Naive thymus-derived CD4-positive, alpha-beta T cell (primary cell): ENCODE measurements around the gene MGLL. TPM values are rescaled to one million over a fixed set of nuclear protein-coding genes. Genes with fewer than 3 reads are reported as not detected.

Experiments
- ATAC-seq: fragments of 150-1000 bp; cut with Tn5 transposase; 2 replicates; pipeline ENCODE4 v1.10.0; 2021; ENCODE audit warnings: mild to moderate bottlenecking, moderate library complexity
- CTCF ChIA-PET: fragments of 350-600 bp; sonication (Branson Sonifier 250); formaldehyde crosslinking; loops from one replicate; lab custom pipeline; 2021; ENCODE audit warnings: antibody characterized with exemption; lab: Charles Lee
- POLR2A ChIA-PET: fragments of 350-600 bp; sonication (Branson Sonifier 250); formaldehyde crosslinking; loops from one replicate; lab custom pipeline; 2021; ENCODE audit warnings: antibody characterized with exemption, inconsistent platforms; lab: Charles Lee
- DNase-seq, 9 donors: peaks; one replicate each; pipeline versions ENCODE4 v3.0.0 to v3.0.0-alpha.2; 2020 to 2022; ENCODE audit warnings: mixed read lengths in 1 of 9
- H3K27ac ChIP-seq: one replicate; pipeline ENCODE4 v1.7.0; 2013; ENCODE audit warnings: mild to moderate bottlenecking, low read depth, low read length, moderate library complexity
- H3K27me3 ChIP-seq, 2 donors: one replicate each; pipeline ENCODE4 v1.7.0; 2013; ENCODE audit warnings: low read length in 2 of 2, mild to moderate bottlenecking in 2 of 2, moderate library complexity in 2 of 2; ENCODE audit not compliant: control insufficient read depth in 2 of 2, insufficient read depth in 2 of 2
- H3K36me3 ChIP-seq, 3 experiments: 1 replicate in 2 of 3; 2 replicates in 1 of 3; pipeline ENCODE4 v1.7.0; 2013; ENCODE audit warnings: low read length in 3 of 3, mild to moderate bottlenecking in 3 of 3, moderate library complexity in 1 of 3; ENCODE audit not compliant: insufficient read depth in 3 of 3, control insufficient read depth in 2 of 3
- H3K4me1 ChIP-seq, 2 donors: one replicate each; pipeline ENCODE4 v1.7.0; 2013; ENCODE audit warnings: low read length in 2 of 2, mild to moderate bottlenecking in 2 of 2, moderate library complexity in 1 of 2; ENCODE audit not compliant: control insufficient read depth in 2 of 2, insufficient read depth in 2 of 2
- H3K4me3 ChIP-seq: 2 replicates; pipeline ENCODE4 v1.7.0; 2013; ENCODE audit warnings: mild to moderate bottlenecking, low read length
- H3K9me3 ChIP-seq, 3 experiments: 1 replicate in 2 of 3; 2 replicates in 1 of 3; pipeline ENCODE4 v1.7.0; 2013; ENCODE audit warnings: low read length in 3 of 3; ENCODE audit not compliant: control insufficient read depth in 2 of 3
- H3K27ac Mint-ChIP-seq, 9 donors: one replicate each; pipeline ENCODE4 v1.8.0; 2020 to 2022; ENCODE audit warnings: mixed read lengths in 9 of 9, mild to moderate bottlenecking in 8 of 9, moderate library complexity in 5 of 9, inconsistent platforms in 2 of 9
- H3K27me3 Mint-ChIP-seq, 5 donors: one replicate each; pipeline ENCODE4 v1.8.0; 2021 to 2022; ENCODE audit warnings: mixed read lengths in 5 of 5, mild to moderate bottlenecking in 1 of 5
- H3K36me3 Mint-ChIP-seq, 5 donors: one replicate each; pipeline ENCODE4 v1.8.0; 2020 to 2022; ENCODE audit warnings: mixed read lengths in 5 of 5, mild to moderate bottlenecking in 3 of 5, inconsistent platforms in 1 of 5
- H3K4me1 Mint-ChIP-seq, 7 donors: one replicate each; pipeline ENCODE4 v1.8.0; 2020 to 2022; ENCODE audit warnings: mixed read lengths in 7 of 7, mild to moderate bottlenecking in 3 of 7, inconsistent platforms in 1 of 7
- H3K4me3 Mint-ChIP-seq, 10 donors: one replicate each; pipeline ENCODE4 v1.8.0; 2020 to 2022; ENCODE audit warnings: mild to moderate bottlenecking in 10 of 10, mixed read lengths in 10 of 10, moderate library complexity in 6 of 10, inconsistent platforms in 2 of 10
- H3K9me3 Mint-ChIP-seq, 11 donors: one replicate each; pipeline ENCODE4 v1.8.0; 2020 to 2022; ENCODE audit warnings: mixed read lengths in 11 of 11, mild to moderate bottlenecking in 4 of 11, inconsistent platforms in 1 of 11, moderate library complexity in 1 of 11
- intact Hi-C, 2 donors: fragments of 100-400 bp; cut with micrococcal nuclease; formaldehyde crosslinking; loops; one replicate each; pipeline ENCODE4 v1.15.1; 2023
- polyA plus RNA-seq, 2 donors: library from polyadenylated mRNA; unstranded; fragments of 300-500 nt; fragmentation: Illumina TruSeq; gene quantifications; one replicate each; pipeline ENCODE4 v1.2.3, GENCODE V29; 2021
- total RNA-seq, 6 experiments: library from RNA in 5 of 6; stranded (reverse) in 5 of 6; gene quantifications; 1 replicate in 5 of 6; 2 replicates in 1 of 6; pipeline ENCODE4 v1.2.3 and lab custom pipeline; 2021 to 2026

The MGLL gene
- total and polyA plus RNA-seq, 7 experiments from 2014 or later = 1.0 to 6.0 (median 2.1) TPM; not detected in 2

- intact Hi-C loops = no loop called here
- Mint-ChIP-seq H3K36me3 (no peaks in the 10 kb centered on the region), H3K27me3 (peaks cover 13 to 53% (median 32%) of the 10 kb centered on the region in 5 donors), H3K4me3 (no peak overlapping the region), H3K9me3 (peaks cover 0 to 6% (median 0%) of the 10 kb centered on the region in 11 donors), H3K4me1 (no peaks in the 10 kb centered on the region), H3K27ac (no peak overlapping the region)
- no peaks in the 10 kb centered on the region for H3K36me3 ChIP-seq
- DNase-seq (no peak), ATAC-seq (no peak)
- H3K9me3 ChIP-seq = no peaks in the 10 kb centered on the region
- H3K4me1 ChIP-seq = no peaks in the 10 kb centered on the region
- H3K27ac ChIP-seq = no peak overlapping the region
- H3K27me3 ChIP-seq = no peaks in the 10 kb centered on the region
- CTCF ChIA-PET = no interaction called here
- POLR2A ChIA-PET = no interaction called here
- H3K4me3 ChIP-seq = no peak overlapping the region
Observed at GRCh38 chr3:127815641-127816605, 6.4 kb downstream of the MGLL start.

DNA sequence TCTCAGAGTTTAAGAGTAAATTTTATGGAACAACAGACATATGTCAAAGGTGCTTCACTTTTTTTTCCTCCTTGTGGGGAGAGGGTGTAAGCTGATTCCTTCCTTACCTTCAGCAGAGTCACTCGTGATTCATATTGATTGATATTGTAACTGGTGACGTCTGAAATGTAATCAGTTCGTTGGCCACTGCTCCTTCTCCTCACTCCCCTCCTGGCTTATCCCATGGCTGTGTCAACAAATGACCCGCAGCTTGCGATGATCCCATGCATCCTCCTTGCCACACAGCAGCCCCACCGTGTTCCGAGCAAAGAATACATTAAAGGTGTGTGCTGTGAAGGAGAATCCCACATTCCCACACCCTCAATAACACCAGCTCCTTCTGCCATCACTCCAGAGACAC, 7.3 kb downstream of the MGLL start:
- ChIA-PET POLR2A (no interaction called here), CTCF (no interaction called here)
- no peak for ATAC-seq
- H3K27ac ChIP-seq = no peak overlapping the region
- no peaks in the 10 kb centered on the region for H3K4me1 ChIP-seq
- intact Hi-C loops = no loop called here
- no peaks in the 10 kb centered on the region for H3K9me3 ChIP-seq
- DNase-seq = no peak
- no peaks in the 10 kb centered on the region for H3K27me3 ChIP-seq
- no peak overlapping the region for H3K27ac Mint-ChIP-seq
- H3K4me3 Mint-ChIP-seq = no peak overlapping the region
- H3K9me3 Mint-ChIP-seq = peaks cover 0 to 6% (median 0%) of the 10 kb centered on the region in 11 donors
- H3K36me3 ChIP-seq = no peaks in the 10 kb centered on the region
- no peak overlapping the region for H3K4me3 ChIP-seq
- H3K4me1 Mint-ChIP-seq = no peaks in the 10 kb centered on the region
- no peaks in the 10 kb centered on the region for H3K36me3 Mint-ChIP-seq
- peaks cover 3 to 44% (median 30%) of the 10 kb centered on the region in 5 donors for H3K27me3 Mint-ChIP-seq

DNA sequence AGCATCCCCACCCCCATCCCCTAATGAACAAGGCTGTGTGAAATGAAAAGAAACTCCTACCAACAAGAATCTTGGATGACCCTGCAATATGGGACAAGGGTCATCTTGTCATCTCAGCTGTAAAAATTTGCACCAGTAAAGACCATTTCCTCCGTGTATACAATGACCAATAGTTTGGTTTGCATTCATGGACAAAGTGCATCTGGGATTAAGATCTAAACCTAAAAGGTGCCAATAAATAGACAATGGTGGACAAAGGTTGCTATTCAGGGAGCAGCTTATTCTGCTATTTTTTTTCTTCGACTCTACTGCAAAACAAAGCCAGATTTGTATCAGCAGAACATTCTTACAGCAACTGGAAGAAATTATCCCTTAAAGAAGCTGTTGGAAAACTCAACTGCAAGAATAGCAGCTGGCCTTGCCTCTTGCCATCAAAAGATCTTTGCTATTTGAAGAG, 8.0 kb downstream of the MGLL start:
- Mint-ChIP-seq H3K4me3 (no peak overlapping the region), H3K4me1 (no peaks in the 10 kb centered on the region), H3K9me3 (peaks cover 0 to 6% (median 0%) of the 10 kb centered on the region in 11 donors), H3K27me3 (peaks cover 0 to 38% (median 25%) of the 10 kb centered on the region in 5 donors), H3K27ac (no peak overlapping the region), H3K36me3 (no peaks in the 10 kb centered on the region)
- Histone ChIP-seq H3K27ac (no peak overlapping the region), H3K4me1 (no peaks in the 10 kb centered on the region), H3K4me3 (no peak overlapping the region), H3K36me3 (no peaks in the 10 kb centered on the region), H3K27me3 (no peaks in the 10 kb centered on the region), H3K9me3 (no peaks in the 10 kb centered on the region)
- no peak for ATAC-seq
- ChIA-PET POLR2A (no interaction called here), CTCF (no interaction called here)
- intact Hi-C loops = no loop called here
- no peak for DNase-seq

DNA sequence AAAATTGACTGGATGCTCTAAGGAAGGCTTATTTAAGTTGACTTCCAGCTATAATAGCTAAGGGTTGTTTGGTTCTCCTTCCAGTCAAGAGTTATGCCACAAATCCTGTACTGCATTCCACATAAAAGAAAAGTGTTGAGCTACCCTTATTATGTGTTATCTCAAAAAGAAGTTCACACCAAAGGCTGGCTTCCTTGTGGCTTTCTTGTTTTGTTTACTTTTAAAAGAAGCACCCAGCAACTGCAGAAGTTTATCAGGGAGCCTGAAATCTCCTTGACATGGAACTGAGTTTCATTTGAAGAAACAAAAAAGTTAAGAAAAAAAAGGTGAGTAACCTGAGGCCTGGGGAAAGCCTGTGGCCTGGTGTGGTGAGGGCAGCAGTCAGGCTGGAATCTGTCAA, 10.2 kb downstream of the MGLL start:
- no peak overlapping the region for H3K27ac ChIP-seq
- no peaks in the 10 kb centered on the region for H3K36me3 ChIP-seq
- intact Hi-C loops = no loop called here
- Mint-ChIP-seq H3K27ac (no peak overlapping the region), H3K4me3 (no peak overlapping the region), H3K36me3 (no peaks in the 10 kb centered on the region), H3K27me3 (peaks cover 0 to 38% (median 25%) of the 10 kb centered on the region in 5 donors), H3K9me3 (peaks cover 0 to 14% (median 0%) of the 10 kb centered on the region in 11 donors), H3K4me1 (peaks cover 0 to 5% (median 3%) of the 10 kb centered on the region in 7 donors)
- H3K4me3 ChIP-seq = no peak overlapping the region
- H3K9me3 ChIP-seq = no peaks in the 10 kb centered on the region
- no peaks in the 10 kb centered on the region for H3K4me1 ChIP-seq
- no peaks in the 10 kb centered on the region for H3K27me3 ChIP-seq
- no peak for DNase-seq
- no peak for ATAC-seq
- CTCF ChIA-PET = no interaction called here
- POLR2A ChIA-PET = no interaction called here

DNA sequence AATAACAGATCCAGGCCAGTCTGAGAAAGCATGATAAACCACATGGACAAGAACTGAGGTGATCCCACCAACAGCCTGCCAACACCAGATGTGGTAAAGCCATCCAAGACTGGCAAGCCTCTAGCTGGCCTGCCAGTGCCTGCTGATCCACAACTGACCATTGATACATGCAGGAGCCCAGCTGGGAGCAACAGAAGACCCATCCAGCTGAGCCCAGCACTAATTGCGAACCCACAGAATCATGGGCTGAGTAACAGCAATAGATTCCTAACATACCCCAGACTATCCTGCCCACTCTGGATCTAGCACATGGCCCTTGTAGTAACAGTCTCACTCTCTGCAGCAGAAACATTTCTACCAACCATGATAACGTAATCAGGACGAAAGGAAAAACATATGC, 10.6 kb downstream of the MGLL start:
- H3K9me3 ChIP-seq = no peaks in the 10 kb centered on the region
- H3K4me3 ChIP-seq = no peak overlapping the region
- ATAC-seq (no peak), DNase-seq (no peak)
- Mint-ChIP-seq H3K36me3 (no peaks in the 10 kb centered on the region), H3K27me3 (peaks cover 0 to 35% (median 25%) of the 10 kb centered on the region in 5 donors), H3K4me1 (peaks cover 0 to 7% (median 5%) of the 10 kb centered on the region in 7 donors), H3K9me3 (peaks cover 0 to 14% (median 0%) of the 10 kb centered on the region in 11 donors), H3K27ac (no peak overlapping the region), H3K4me3 (no peak overlapping the region)
- intact Hi-C loops = no loop called here
- ChIA-PET CTCF (no interaction called here), POLR2A (no interaction called here)
- no peak overlapping the region for H3K27ac ChIP-seq
- no peaks in the 10 kb centered on the region for H3K27me3 ChIP-seq
- H3K4me1 ChIP-seq = no peaks in the 10 kb centered on the region
- H3K36me3 ChIP-seq = no peaks in the 10 kb centered on the region

DNA sequence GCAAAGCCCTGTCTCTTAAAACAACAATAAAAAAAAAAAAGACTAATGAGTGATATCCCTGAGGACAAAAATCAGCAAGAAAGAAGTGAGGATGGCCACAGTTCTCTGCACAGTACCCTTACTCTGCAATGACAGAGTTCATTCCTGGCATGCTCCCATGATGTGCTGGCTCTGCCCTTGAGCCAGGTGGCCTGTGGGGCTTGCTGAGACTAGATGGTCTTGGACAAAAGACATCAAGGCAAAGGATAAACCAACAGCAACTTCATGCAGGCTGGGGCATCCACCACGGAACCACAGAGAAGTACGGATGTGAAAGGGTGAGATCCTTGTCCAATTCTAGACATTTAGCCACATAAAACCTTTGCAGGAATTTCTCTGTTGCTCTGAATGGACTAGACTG, 12.7 kb downstream of the MGLL start:
- intact Hi-C loops = no loop called here
- no peaks in the 10 kb centered on the region for H3K4me1 ChIP-seq
- Mint-ChIP-seq H3K27me3 (peaks cover 0 to 25% (median 14%) of the 10 kb centered on the region in 5 donors), H3K4me1 (peaks cover 0 to 8% (median 5%) of the 10 kb centered on the region in 7 donors), H3K4me3 (no peak overlapping the region), H3K9me3 (peaks cover 0 to 16% (median 0%) of the 10 kb centered on the region in 11 donors), H3K27ac (no peak overlapping the region), H3K36me3 (no peaks in the 10 kb centered on the region)
- no peak overlapping the region for H3K27ac ChIP-seq
- no peaks in the 10 kb centered on the region for H3K36me3 ChIP-seq
- DNase-seq (no peak), ATAC-seq (no peak)
- H3K9me3 ChIP-seq = no peaks in the 10 kb centered on the region
- H3K27me3 ChIP-seq = no peaks in the 10 kb centered on the region
- POLR2A ChIA-PET = no interaction called here
- CTCF ChIA-PET = no interaction called here
- no peak overlapping the region for H3K4me3 ChIP-seq
